ENCODE results near the gene DDX39B.

DNA sequence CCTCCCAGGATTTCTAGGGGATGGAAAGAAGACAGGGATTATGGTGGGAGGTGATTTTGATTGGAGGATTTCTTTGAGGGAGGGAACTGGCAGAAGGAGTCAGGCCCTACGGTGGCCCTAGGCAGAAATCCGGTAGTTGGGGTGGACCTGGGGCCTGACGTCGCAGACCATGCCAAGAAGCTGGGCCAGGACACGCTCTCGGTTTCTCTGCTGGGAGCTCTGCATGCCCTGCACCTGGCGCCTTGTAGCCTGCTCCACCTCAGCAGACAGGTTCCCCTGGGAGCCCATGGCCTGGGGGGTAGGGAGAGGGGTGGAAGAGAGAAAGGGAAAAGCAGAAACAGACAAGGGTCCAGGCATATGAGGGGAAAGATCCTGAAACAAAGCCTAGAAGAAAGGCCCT, 3.5 kb upstream of the DDX39B start:
- no peak for TF ChIP-seq POLR2A (IDR thresholded peaks at IDR 0.05)
- TF ChIP-seq, protein P1, sequence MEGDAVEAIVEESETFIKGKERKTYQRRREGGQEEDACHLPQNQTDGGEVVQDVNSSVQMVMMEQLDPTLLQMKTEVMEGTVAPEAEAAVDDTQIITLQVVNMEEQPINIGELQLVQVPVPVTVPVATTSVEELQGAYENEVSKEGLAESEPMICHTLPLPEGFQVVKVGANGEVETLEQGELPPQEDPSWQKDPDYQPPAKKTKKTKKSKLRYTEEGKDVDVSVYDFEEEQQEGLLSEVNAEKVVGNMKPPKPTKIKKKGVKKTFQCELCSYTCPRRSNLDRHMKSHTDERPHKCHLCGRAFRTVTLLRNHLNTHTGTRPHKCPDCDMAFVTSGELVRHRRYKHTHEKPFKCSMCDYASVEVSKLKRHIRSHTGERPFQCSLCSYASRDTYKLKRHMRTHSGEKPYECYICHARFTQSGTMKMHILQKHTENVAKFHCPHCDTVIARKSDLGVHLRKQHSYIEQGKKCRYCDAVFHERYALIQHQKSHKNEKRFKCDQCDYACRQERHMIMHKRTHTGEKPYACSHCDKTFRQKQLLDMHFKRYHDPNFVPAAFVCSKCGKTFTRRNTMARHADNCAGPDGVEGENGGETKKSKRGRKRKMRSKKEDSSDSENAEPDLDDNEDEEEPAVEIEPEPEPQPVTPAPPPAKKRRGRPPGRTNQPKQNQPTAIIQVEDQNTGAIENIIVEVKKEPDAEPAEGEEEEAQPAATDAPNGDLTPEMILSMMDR (IDR thresholded peaks at IDR 0.05) = no peak

All from suprapubic skin (tissue), 3 donors.